GM12872 (cell line): Measurements from ENCODE around the gene MARCHF11.

ENCODE experiments used
- CTCF ChIP-seq: IDR thresholded peaks from 3 replicates; pipeline ENCODE4 v1.5.1; 2011; ENCODE audit warnings: low read depth, mild to moderate bottlenecking, low read length, moderate library complexity; ENCODE audit not compliant: insufficient read depth

Gene MARCHF11

GRCh38 chr5:16072616-16073015 lies 107.0 kb downstream of the MARCHF11 start:
- no peak for TF ChIP-seq CTCF

GRCh38 chr5:16067415-16067814 lies 112.2 kb downstream of the MARCHF11 start:
- TF ChIP-seq CTCF = no peak

- no peak for TF ChIP-seq CTCF
Observed at GRCh38 chr5:16066810-16067209, 112.8 kb downstream of the MARCHF11 start.

DNA sequence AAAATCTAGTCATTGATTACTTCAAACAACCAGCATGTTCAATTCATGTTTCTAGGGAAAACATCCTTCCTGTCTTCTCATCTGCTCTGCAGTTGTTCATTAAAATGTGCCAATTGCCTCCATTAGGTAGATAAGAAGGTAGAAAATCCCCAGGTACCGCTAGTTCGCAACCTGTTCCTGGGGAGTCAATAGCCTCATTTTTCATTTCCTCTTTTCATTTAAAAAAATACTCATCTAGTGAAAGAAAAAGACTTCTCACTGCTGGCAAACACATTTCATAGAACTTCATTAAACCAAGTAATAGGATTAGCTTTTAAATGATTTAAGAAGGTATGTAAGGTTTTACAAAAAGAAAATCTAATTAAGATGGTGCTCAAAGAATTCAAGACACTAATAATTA lies 113.3 kb downstream of the MARCHF11 start:
- TF ChIP-seq CTCF = no peak

DNA sequence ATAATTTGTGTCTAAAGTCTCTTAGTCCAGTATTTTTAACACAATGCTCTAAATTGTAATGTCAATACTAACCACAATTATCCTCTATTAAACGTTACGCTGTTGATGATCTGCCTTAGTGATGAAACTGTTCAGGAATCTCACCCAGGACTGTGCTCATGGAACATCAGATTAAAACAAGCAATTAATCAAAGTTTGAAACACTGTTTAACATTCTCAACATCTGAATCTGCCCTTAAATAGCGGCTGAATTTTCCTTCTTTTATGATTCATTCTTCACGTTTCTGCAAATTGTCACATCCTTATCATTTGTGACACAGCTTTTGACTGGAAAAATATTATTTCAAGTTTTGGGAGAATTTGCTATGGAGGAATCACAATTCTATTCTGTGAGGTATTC lies 113.8 kb downstream of the MARCHF11 start:
- no peak for TF ChIP-seq CTCF

- TF ChIP-seq CTCF = no peak
Observed at GRCh38 chr5:16064135-16064893, 115.3 kb downstream of the MARCHF11 start.

DNA sequence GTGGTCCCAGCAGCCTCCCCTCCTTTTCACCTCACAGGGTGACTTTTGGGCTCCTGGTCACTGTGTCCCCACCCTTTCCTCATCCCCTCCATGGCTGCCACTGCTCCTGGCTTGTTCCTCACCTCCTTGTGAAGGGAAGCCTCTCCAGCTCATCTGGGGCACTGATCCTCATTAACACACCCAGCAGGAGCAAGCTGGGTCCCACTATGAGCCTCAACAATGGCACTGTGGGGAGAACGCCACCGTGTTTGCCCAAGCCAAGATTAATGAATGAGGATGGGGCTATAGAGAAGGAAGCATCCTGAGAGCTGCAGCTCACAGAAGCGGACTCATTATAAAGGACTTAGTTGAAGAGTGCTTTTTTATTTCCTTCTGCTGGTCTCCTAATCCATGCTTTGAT lies 118.4 kb downstream of the MARCHF11 start:
- no peak for TF ChIP-seq CTCF
